ENCODE data around the gene ALDH1A2. TPM values are rescaled to one million over a fixed set of nuclear protein-coding genes. Genes with fewer than 3 reads are reported as not detected.

Gene ALDH1A2
- total RNA-seq, 1 donor from 2014 or later: 9.3 TPM

- DNase-seq (ENCODE audit: low spot score in 2 of 2): no peak
- intact Hi-C loops (cut with DNase I): no loop called here
- Histone ChIP-seq H3K27ac (no peak overlapping the region), H3K4me1 (no peaks in the 10 kb centered on the region), H3K27me3 (no peaks in the 10 kb centered on the region), H3K4me3 (no peak overlapping the region), H3K9me3 (no peaks in the 10 kb centered on the region), H3K36me3 (no peaks in the 10 kb centered on the region)
- no peak for TF ChIP-seq CTCF (IDR thresholded peaks at IDR 0.05)
These were observed 12.0 kb downstream of the ALDH1A2 start for GRCh38 chr15:58053315-58054153.

GRCh38 chr15:58052334-58052733, 13.2 kb downstream of the ALDH1A2 start:
- DNase-seq (ENCODE audit: low spot score in 2 of 2): no peak
- TF ChIP-seq CTCF (IDR thresholded peaks at IDR 0.05): no peak
- intact Hi-C loops (cut with DNase I): no loop called here
- no peak overlapping the region for H3K4me3 ChIP-seq
- no peaks in the 10 kb centered on the region for H3K36me3 ChIP-seq
- no peaks in the 10 kb centered on the region for H3K9me3 ChIP-seq
- H3K27ac ChIP-seq: no peak overlapping the region
- H3K27me3 ChIP-seq: no peaks in the 10 kb centered on the region
- H3K4me1 ChIP-seq: no peaks in the 10 kb centered on the region

- no peaks in the 10 kb centered on the region for H3K9me3 ChIP-seq
- H3K36me3 ChIP-seq: no peaks in the 10 kb centered on the region
- intact Hi-C loops (cut with DNase I): no loop called here
- no peaks in the 10 kb centered on the region for H3K4me1 ChIP-seq
- no peak for DNase-seq (ENCODE audit: low spot score in 2 of 2)
- no peak overlapping the region for H3K4me3 ChIP-seq
- H3K27me3 ChIP-seq: no peaks in the 10 kb centered on the region
- TF ChIP-seq CTCF (IDR thresholded peaks at IDR 0.05): no peak
- no peak overlapping the region for H3K27ac ChIP-seq
These were observed 15.8 kb downstream of the ALDH1A2 start for GRCh38 chr15:58049520-58050227.

GRCh38 chr15:58048261-58048660, 17.2 kb downstream of the ALDH1A2 start:
- Histone ChIP-seq H3K4me1 (no peaks in the 10 kb centered on the region), H3K27ac (no peak overlapping the region), H3K9me3 (no peaks in the 10 kb centered on the region), H3K4me3 (no peak overlapping the region), H3K27me3 (no peaks in the 10 kb centered on the region), H3K36me3 (no peaks in the 10 kb centered on the region)
- intact Hi-C loops (cut with DNase I): no loop called here
- TF ChIP-seq CTCF (IDR thresholded peaks at IDR 0.05): no peak
- DNase-seq (ENCODE audit: low spot score in 2 of 2): no peak

- TF ChIP-seq CTCF (IDR thresholded peaks at IDR 0.05): no peak
- no peaks in the 10 kb centered on the region for H3K4me1 ChIP-seq
- DNase-seq (ENCODE audit: low spot score in 2 of 2): no peak
- no peaks in the 10 kb centered on the region for H3K27me3 ChIP-seq
- H3K36me3 ChIP-seq: no peaks in the 10 kb centered on the region
- no peak overlapping the region for H3K27ac ChIP-seq
- no peaks in the 10 kb centered on the region for H3K9me3 ChIP-seq
- intact Hi-C loops (cut with DNase I): no loop called here
- no peak overlapping the region for H3K4me3 ChIP-seq
These were observed 18.4 kb downstream of the ALDH1A2 start for GRCh38 chr15:58047149-58047548.

Data from ascending aorta (tissue), 2 donors.